ENCODE results near the gene RALGDS. TPM values are rescaled to one million over a fixed set of nuclear protein-coding genes. Genes with fewer than 3 reads are reported as not detected.
A peak's percentile ranks its signal among the peaks of the same experiment; 100 is the strongest.

The RALGDS gene
- total and polyA plus RNA-seq, 9 of the 15 experiments (the other 6 are each of a cell fraction or from before 2014, with no cell fraction given): 0.75 to 43.3 (median 27.1) TPM

GRCh38 chr9:133122935-133123611, 2.0 kb upstream of the RALGDS start (continued):
- TF ChIP-seq MNT (conservative IDR thresholded peaks at IDR 0.05): peak in 1 of 2 experiments; percentile 66; a peak in 1 of 4 replicates
- no peak for TF ChIP-seq BRF1 (IDR thresholded peaks at IDR 0.05; ENCODE audit: borderline replicate concordance, extremely low read depth, insufficient read length)
- TF ChIP-seq RHOXF2B (CRISPR knock-in tag; conservative IDR thresholded peaks at IDR 0.05): no peak
- no peak for TF ChIP-seq SNIP1 (IDR thresholded peaks at IDR 0.05; ENCODE audit: low read depth)
- no peak for TF ChIP-seq UBTF (IDR thresholded peaks at IDR 0.05; ENCODE audit: borderline replicate concordance in 1 of 2, low read depth in 2 of 2, low read length in 2 of 2)
- no peak for TF ChIP-seq ZNF354B (CRISPR knock-in tag; IDR thresholded peaks at IDR 0.05)
- TF ChIP-seq BRD4 (IDR thresholded peaks at IDR 0.05): no peak
- no peak for TF ChIP-seq GMEB1 (CRISPR knock-in tag; IDR thresholded peaks at IDR 0.05)
- TF ChIP-seq DMBX1 (CRISPR knock-in tag; IDR thresholded peaks at IDR 0.05; ENCODE audit: borderline replicate concordance): no peak
- TF ChIP-seq KLF16 (IDR thresholded peaks at IDR 0.05): no peak
- no peak for TF ChIP-seq EWSR1 (IDR thresholded peaks at IDR 0.05; ENCODE audit: borderline replicate concordance, low read depth, partially characterized antibody)
- no peak for TF ChIP-seq THRB (CRISPR knock-in tag; conservative IDR thresholded peaks at IDR 0.05)
- no peak for TF ChIP-seq ZNF444 (CRISPR knock-in tag; IDR thresholded peaks at IDR 0.05)
- TF ChIP-seq RBM22 (IDR thresholded peaks at IDR 0.05; ENCODE audit: low read depth, low read length, poor library complexity, severe bottlenecking): no peak
- TF ChIP-seq SMARCB1 (IDR thresholded peaks at IDR 0.05; ENCODE audit: insufficient read length, low read depth): no peak
- TF ChIP-seq SMAD2 (IDR thresholded peaks at IDR 0.05; ENCODE audit: low read depth, low read length): no peak
- no peak for TF ChIP-seq GTF2F1 (IDR thresholded peaks at IDR 0.05; ENCODE audit: low read depth, low read length)
- peak; percentile 94 for TF ChIP-seq PKNOX1 (IDR thresholded peaks at IDR 0.05)
- peak; percentile 37 for TF ChIP-seq ZNF263 (CRISPR knock-in tag; IDR thresholded peaks at IDR 0.05; ENCODE audit: borderline replicate concordance)
- TF ChIP-seq POLR2AphosphoS2 (IDR thresholded peaks at IDR 0.05; ENCODE audit: low read length): no peak
- TF ChIP-seq ZNF197 (CRISPR knock-in tag; IDR thresholded peaks at IDR 0.05; ENCODE audit: low read depth): no peak
